ENCODE measurements around the gene SYNGR3. TPM values are rescaled to one million over a fixed set of nuclear protein-coding genes. Genes with fewer than 3 reads are reported as not detected.
A peak's percentile ranks its signal among the peaks of the same experiment; 100 is the strongest.

Gene SYNGR3
- total and polyA plus RNA-seq, 2 of the 13 experiments (the other 11 are each of a cell fraction or from before 2014, with no cell fraction given), result 0.97 to 5.7 TPM

- TF ChIP-seq NFAT5 (CRISPR knock-in tag; IDR thresholded peaks at IDR 0.05) (peak; percentile 49), ERF (CRISPR knock-in tag; IDR thresholded peaks at IDR 0.05) (peak; percentile 85; the same call in 1 of the 2 replicates), PLRG1 (conservative IDR thresholded peaks at IDR 0.05) (no peak), SMC3 (IDR thresholded peaks at IDR 0.05; ENCODE audit: low read length) (no peak), MYPOP (CRISPR knock-in tag; IDR thresholded peaks at IDR 0.05) (peak; percentile 81), ZNF451 (CRISPR knock-in tag; IDR thresholded peaks at IDR 0.05) (0 out of 2 replicates have a peak, but pooled peaks have one; percentile 24), ZNF619 (CRISPR knock-in tag; IDR thresholded peaks at IDR 0.05) (no peak), ZBTB39 (CRISPR knock-in tag; IDR thresholded peaks at IDR 0.05) (no peak), RELA (CRISPR knock-in tag; IDR thresholded peaks at IDR 0.05) (0 out of 2 replicates have a peak, but pooled peaks have one; percentile 6), ZNF350 (CRISPR knock-in tag; IDR thresholded peaks at IDR 0.05; ENCODE audit: borderline replicate concordance, low read depth) (peak; percentile 68; the same call in 1 of the 2 replicates), E2F1 (CRISPR knock-in tag; IDR thresholded peaks at IDR 0.05) (0 out of 2 replicates have a peak, but pooled peaks have one; percentile 32), CREB3 (CRISPR knock-in tag; IDR thresholded peaks at IDR 0.05) (no peak; the same call in 1 of the 2 replicates), ZNF773 (CRISPR knock-in tag; IDR thresholded peaks at IDR 0.05; ENCODE audit: borderline replicate concordance) (no peak), ZBTB42 (CRISPR knock-in tag; IDR thresholded peaks at IDR 0.05) (no peak), MYC (CRISPR knock-in tag; IDR thresholded peaks at IDR 0.05; ENCODE audit: borderline replicate concordance) (peak; percentile 83), ATF3 (CRISPR knock-in tag; IDR thresholded peaks at IDR 0.05) (0 out of 2 replicates have a peak, but pooled peaks have one; percentile 22), CENPX (CRISPR knock-in tag; IDR thresholded peaks at IDR 0.05) (no peak)
These were observed 49.3 kb upstream of the SYNGR3 start (continued) for GRCh38 chr16:1940273-1941161.

Data from HepG2 (cell line).